K562 (cell line): Measurements from ENCODE around the gene ZBTB2. TPM values are rescaled to one million over a fixed set of nuclear protein-coding genes. Genes with fewer than 3 reads are reported as not detected.

Source experiments
- ATAC-seq: fragments of 200-7000 bp; cut with Tn5 transposase; 3 replicates; pipeline ENCODE4 v1.9.1; 2020; ENCODE audit warnings: moderate library complexity
- BruUV-seq: library from RNA; stranded (reverse); fragments of 400-500 nt; replicated peaks from 2 replicates; lab custom pipeline; 2021; lab: Mats Ljungman, UMichigan
- CTCF ChIA-PET: fragments of 300-600 bp; formaldehyde crosslinking; extraction: SDS; loops from one replicate; lab custom pipeline; 2021; ENCODE audit warnings: low intra/inter-chr PET ratio; lab: Yijun Ruan, JAX
- POLR2A ChIA-PET: fragments of 300-600, 350-650 bp; sonication (Branson Sonifier 250); formaldehyde crosslinking; extraction: SDS; loops from one replicate; lab custom pipeline; 2021; ENCODE audit warnings: antibody characterized with exemption, inconsistent platforms; lab: Yijun Ruan, JAX
- DNase-seq, 4 experiments: peaks; one replicate each; pipeline versions ENCODE4 v3.0.0 to v3.0.0-alpha.2; 2011 to 2018; ENCODE audit warnings: low spot score in 3 of 4, mixed read lengths in 3 of 4; ENCODE audit errors: extremely low read depth in 1 of 4
- FAIRE-seq: peaks from 2 replicates; lab custom pipeline; 2011; peaks lifted over from hg19 to GRCh38; lab: Jason Lieb, UNC
- H2AFZ ChIP-seq: 2 replicates; pipeline ENCODE4 v1.6.0; 2011; ENCODE audit warnings: low read depth, low read length, control low read depth, inconsistent platforms
- H3K27ac ChIP-seq: fragments of 200-600 bp; 3 replicates; pipeline ENCODE4 v1.8.0; 2011; ENCODE audit warnings: low read depth, mild to moderate bottlenecking, control low read depth, inconsistent platforms, low read length, moderate library complexity, mixed read lengths; ENCODE audit errors: extremely low read depth
- H3K27me3 ChIP-seq, 2 experiments: fragments of 300-600 bp in 1 of 2; 2 replicates in 1 of 2; 3 replicates in 1 of 2; pipeline versions ENCODE4 v1.6.0 to v1.8.0; 2011; ENCODE audit warnings: inconsistent platforms in 2 of 2, low read length in 2 of 2, mild to moderate bottlenecking in 1 of 2, mixed read lengths in 1 of 2, moderate library complexity in 1 of 2; ENCODE audit not compliant: control insufficient read depth in 2 of 2, insufficient read depth in 2 of 2
- H3K36me3 ChIP-seq: fragments of 300-600 bp; 3 replicates; pipeline ENCODE4 v1.8.0; 2011; ENCODE audit warnings: mild to moderate bottlenecking, low read length, inconsistent platforms; ENCODE audit not compliant: control insufficient read depth, insufficient read depth
- H3K4me1 ChIP-seq, 2 experiments: fragments of 200-600 bp in 1 of 2; replicated peaks in 1 of 2; 2 replicates in 1 of 2; 3 replicates in 1 of 2; pipeline versions ENCODE4 v1.5.1 to v1.8.0; 2011; ENCODE audit warnings: inconsistent platforms in 2 of 2, low read length in 2 of 2, mild to moderate bottlenecking in 1 of 2, mixed read lengths in 1 of 2, moderate library complexity in 1 of 2; ENCODE audit not compliant: control insufficient read depth in 2 of 2, insufficient read depth in 2 of 2
- H3K4me2 ChIP-seq: 2 replicates; pipeline ENCODE4 v1.6.1; 2011; ENCODE audit warnings: low read length, control low read depth, inconsistent platforms, mixed read lengths; ENCODE audit not compliant: insufficient read depth
- H3K4me3 ChIP-seq: fragments of 200-600 bp; sonication (generic), shearing (Covaris generic); 2 replicates; pipeline ENCODE4 v1.5.1; 2016; ENCODE audit warnings: control low read depth, inconsistent platforms
- H3K79me2 ChIP-seq: fragments of 200-600 bp; 3 replicates; pipeline ENCODE4 v1.8.0; 2011; ENCODE audit warnings: low read length, inconsistent platforms; ENCODE audit not compliant: control insufficient read depth, insufficient read depth
- H3K9ac ChIP-seq, 2 experiments: 2 replicates each; pipeline versions ENCODE4 v1.6.0 to v1.6.1; 2011; ENCODE audit warnings: low read depth in 2 of 2, low read length in 2 of 2, control low read depth in 1 of 2, inconsistent platforms in 1 of 2, mild to moderate bottlenecking in 1 of 2, mixed read lengths in 1 of 2; ENCODE audit not compliant: insufficient read depth in 1 of 2
- H3K9me1 ChIP-seq: one replicate; pipeline ENCODE4 v1.6.0; 2011; ENCODE audit warnings: inconsistent platforms, mild to moderate bottlenecking, low read length, moderate library complexity; ENCODE audit not compliant: control insufficient read depth, insufficient read depth
- H3K9me3 ChIP-seq: replicated peaks from 2 replicates; pipeline ENCODE4 v1.5.1; 2011; ENCODE audit warnings: low read depth, low read length, inconsistent platforms; ENCODE audit not compliant: control insufficient read depth, insufficient read depth
- H4K20me1 ChIP-seq: replicated peaks from 2 replicates; pipeline ENCODE4 v1.6.1; 2011; ENCODE audit warnings: low read length, inconsistent platforms, mixed read lengths; ENCODE audit not compliant: control insufficient read depth, insufficient read depth
- ARNT ChIP-seq, 2 experiments: fragments of 450-650 bp; IDR thresholded peaks; 2 replicates each; pipeline ENCODE4 v1.6.1; 2016; ENCODE audit warnings: mild to moderate bottlenecking in 1 of 2
- CBX3 ChIP-seq, 2 experiments: IDR thresholded peaks; 1 replicate in 1 of 2; 2 replicates in 1 of 2; pipeline ENCODE4 v1.6.1; 2012; ENCODE audit warnings: inconsistent platforms in 2 of 2, low read length in 2 of 2, borderline replicate concordance in 1 of 2, control low read depth in 1 of 2
- CHD1 ChIP-seq: fragments of 200-600 bp; sonication (generic); IDR thresholded peaks from one replicate; pipeline ENCODE4 v1.6.1; 2012; ENCODE audit warnings: mild to moderate bottlenecking, moderate library complexity, low read length, inconsistent platforms
- GABPA ChIP-seq: fragments of 200-800 bp; sonication (Bioruptor generic); conservative IDR thresholded peaks from 2 replicates; pipeline ENCODE4 v1.6.1; 2016; ENCODE audit warnings: low read depth, missing genetic modification characterization, missing compliant biosample characterization
- KDM5B ChIP-seq: fragments of 200-600 bp; sonication (generic); IDR thresholded peaks from 2 replicates; pipeline ENCODE4 v1.6.1; 2012; ENCODE audit warnings: low read depth, mild to moderate bottlenecking, moderate library complexity, low read length, control low read depth, inconsistent platforms; ENCODE audit not compliant: insufficient replicate concordance
- MED1 ChIP-seq: sonication (generic); formaldehyde crosslinking; IDR thresholded peaks from 2 replicates; pipeline ENCODE4 v1.8.1; 2023; ENCODE audit warnings: missing genetic modification reagents, borderline replicate concordance
- NFE2 ChIP-seq: IDR thresholded peaks from 2 replicates; pipeline ENCODE4 v1.6.1; 2014; ENCODE audit warnings: antibody characterized with exemption, low read depth
- POLR2AphosphoS2 ChIP-seq: IDR thresholded peaks from 2 replicates; pipeline ENCODE4 v1.6.1; 2012; ENCODE audit warnings: low read length, improper control_type of control experiment
- POLR2B ChIP-seq: fragments of 450-650 bp; IDR thresholded peaks from 2 replicates; pipeline ENCODE4 v1.6.1; 2018; ENCODE audit warnings: low read depth; ENCODE audit not compliant: partially characterized antibody
- THRAP3 ChIP-seq: fragments of 450-650 bp; IDR thresholded peaks from 2 replicates; pipeline ENCODE4 v1.6.1; 2016; ENCODE audit warnings: mild to moderate bottlenecking, inconsistent platforms, borderline replicate concordance
- TRIM28 ChIP-seq: fragments of 450-650 bp; IDR thresholded peaks from 2 replicates; pipeline ENCODE4 v1.6.1; 2017
- ZKSCAN8 ChIP-seq: fragments of 200-800 bp; sonication (Bioruptor generic); IDR thresholded peaks from 2 replicates; pipeline ENCODE4 v1.6.1; 2016; ENCODE audit warnings: missing genetic modification characterization, missing compliant biosample characterization
- ZNF695 ChIP-seq: fragments of 450-650 bp; formaldehyde crosslinking; IDR thresholded peaks from 2 replicates; pipeline ENCODE4 v1.4.0; 2020; ENCODE audit warnings: mild to moderate bottlenecking, moderate library complexity
- WGBS: fragments of 100-300 bp; shearing (Covaris generic); methylation state at CpG from one replicate; pipeline ENCODE4 v1.1.6; 2016; ENCODE audit warnings: low coverage, mixed read lengths; ENCODE audit not compliant: insufficient coverage; ENCODE audit errors: missing lambda C conversion rate; 5-methylcytosine and 5-hydroxymethylcytosine counted together
- in situ Hi-C: fragments of 300-500 bp; cut with MboI; formaldehyde crosslinking; loops from 4 replicates; pipeline ENCODE4 v1.15.0; 2018; ENCODE audit warnings: inconsistent platforms, mixed read lengths
- intact Hi-C: fragments of 100-400 bp; cut with micrococcal nuclease; formaldehyde crosslinking; loops from 2 replicates; pipeline ENCODE4 v1.14.2; 2022
- polyA plus RNA-seq, 8 experiments: library from polyadenylated mRNA; depleted of rRNA in 4 of 8; stranded (reverse) in 5 of 8; unstranded in 3 of 8; fragments of >200 nt; fragmentation: Nextera tagmentation in 2 of 8; fragmentation: Illumina TruSeq in 1 of 8; extraction: Ambion mirVana in 2 of 8; extraction: Trizol in 1 of 8; gene quantifications; 2 replicates each; pipeline versions ENCODE4 v1.2.1 to v1.2.3, GENCODE V29; 2011 to 2014; ENCODE audit warnings: inconsistent platforms in 1 of 8, missing spikeins in 1 of 8
- total RNA-seq, 7 experiments: library from RNA; depleted of rRNA in 6 of 7; stranded (reverse); fragments of >200 nt in 6 of 7; fragmentation: Illumina TruSeq in 2 of 7; extraction: Trizol in 2 of 7; gene quantifications; 2 replicates each; pipeline versions ENCODE4 v1.2.1 to v1.2.3, GENCODE V29; 2011 to 2021; ENCODE audit warnings: low replicate concordance in 1 of 7

The ZBTB2 gene
- total and polyA plus RNA-seq, 9 of the 15 experiments (the other 6 are each of a cell fraction or from before 2014, with no cell fraction given): 5.1 to 26.2 (median 16.4) TPM

GRCh38 chr6:151409260-151409659, 17.9 kb upstream of the ZBTB2 start (continued):
- TF ChIP-seq CBX3 (IDR thresholded peaks at IDR 0.05; ENCODE audit: borderline replicate concordance in 1 of 2, low read length in 2 of 2): no peak
- TF ChIP-seq ARNT (IDR thresholded peaks at IDR 0.05): no peak
- TF ChIP-seq GABPA (tag): no peak
- no peak for TF ChIP-seq ZNF695 (CRISPR knock-in tag)
- no peak for TF ChIP-seq THRAP3
- TF ChIP-seq CHD1: no peak
- TF ChIP-seq NFE2: no peak
- no peak for TF ChIP-seq TRIM28
- TF ChIP-seq MED1: no peak
- TF ChIP-seq, all 486 proteins: peak for 0

GRCh38 chr6:151408858-151409257, 17.5 kb upstream of the ZBTB2 start:
- peaks cover 7% of the 10 kb centered on the region; the same call in 1 of the 3 replicates for H3K79me2 ChIP-seq
- no peak for DNase-seq
- 89% methylated on average over 2 of the region's 2 CpGs for WGBS
- ChIA-PET CTCF (interaction anchor here (0.5 kb wide), 1 partner anchor 719 kb away, joined by 3 read pairs; no protein-coding TSS in a partner anchor), POLR2A (interaction anchor here (1.0 kb wide), 1 partner anchor 37 kb away, joined by 3 read pairs; no protein-coding TSS in a partner anchor)
- H3K9ac ChIP-seq: no peak overlapping the region
- H3K4me2 ChIP-seq: no peak overlapping the region
- no peak for ATAC-seq
- no peaks in the 10 kb centered on the region for H3K9me1 ChIP-seq
- H3K36me3 ChIP-seq: peaks cover 79% of the 10 kb centered on the region
- BruUV-seq: no TSS peak
- H3K4me3 ChIP-seq: no peak overlapping the region
- TF ChIP-seq POLR2AphosphoS2 (peak; percentile 44; the same call in 1 of the 2 replicates), ZKSCAN8 (CRISPR knock-in tag) (no peak), KDM5B (no peak), POLR2B (peak; percentile 40)
- no peaks in the 10 kb centered on the region for H4K20me1 ChIP-seq
- H3K4me1 ChIP-seq: no peaks in the 10 kb centered on the region
- FAIRE-seq: no peak
- no peak overlapping the region for H3K27ac ChIP-seq
- in situ Hi-C loops (loop anchor here (25.0 kb wide), 1 partner anchor 1578 kb away; the partner anchor contains the start of gene FBXO5), intact Hi-C loops (no loop called here)
- no peak overlapping the region for H2AFZ ChIP-seq
- no peaks in the 10 kb centered on the region for H3K27me3 ChIP-seq
- H3K9me3 ChIP-seq: peaks cover 2% of the 10 kb centered on the region; the same call in 1 of the 2 replicates
